ENCODE data around the gene WASHC4. TPM values are rescaled to one million over a fixed set of nuclear protein-coding genes. Genes with fewer than 3 reads are reported as not detected.
"Not testable (repeated sequence)": the region's sequence is repeated elsewhere in the genome, so short reads cannot be mapped to it uniquely, and the experiment has no call there.

WASHC4 gene
- total RNA-seq, 1 donor = 35.5 TPM

GRCh38 chr12:105157606-105158005, 50.1 kb downstream of the WASHC4 start:
- no peak for DNase-seq (ENCODE audit: low read depth in 2 of 3, low spot score in 2 of 3)

- no peak for DNase-seq (ENCODE audit: low read depth in 2 of 3, low spot score in 2 of 3)
Measured at GRCh38 chr12:105158876-105159275, 51.3 kb downstream of the WASHC4 start.

DNA sequence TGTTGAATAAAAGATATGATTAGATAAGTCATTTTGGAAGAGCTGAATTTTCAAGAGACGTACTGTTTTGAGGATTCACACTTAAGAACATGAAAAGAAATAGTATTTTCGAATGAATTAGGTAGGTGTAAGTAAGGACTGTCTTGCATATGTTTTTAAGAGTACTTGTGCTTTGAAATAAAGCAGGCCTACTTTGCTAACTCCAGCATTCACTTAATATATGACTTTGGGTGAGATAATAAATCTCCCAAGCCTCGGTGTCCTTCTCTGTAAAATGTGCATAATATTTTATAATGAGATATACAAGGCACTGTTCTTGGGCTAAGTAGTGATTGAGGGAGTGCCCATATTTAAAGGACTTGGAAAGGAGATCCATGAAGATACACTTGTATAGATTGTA, 54.6 kb downstream of the WASHC4 start:
- no peak for DNase-seq (ENCODE audit: low read depth in 2 of 3, low spot score in 2 of 3)

DNA sequence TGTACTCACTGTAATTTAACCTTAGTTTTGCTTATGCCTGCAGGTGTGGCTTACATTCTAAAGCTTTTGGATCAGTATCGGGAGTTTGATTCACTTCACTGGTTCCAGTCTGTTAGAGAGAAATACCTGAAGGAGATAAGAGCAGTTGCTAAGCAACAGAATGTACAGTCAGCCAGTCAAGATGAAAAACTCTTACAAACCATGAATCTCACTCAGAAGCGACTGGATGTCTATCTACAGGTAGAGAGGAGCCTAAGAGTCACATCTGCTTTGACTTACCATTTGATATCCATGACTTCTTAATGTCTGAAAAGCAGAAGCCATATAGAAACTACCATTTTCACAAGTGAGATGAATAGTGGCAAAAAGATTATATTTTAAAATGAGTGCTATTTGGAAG, 56.5 kb downstream of the WASHC4 start:
- DNase-seq (ENCODE audit: low read depth in 2 of 3, low spot score in 2 of 3) = no peak

DNA sequence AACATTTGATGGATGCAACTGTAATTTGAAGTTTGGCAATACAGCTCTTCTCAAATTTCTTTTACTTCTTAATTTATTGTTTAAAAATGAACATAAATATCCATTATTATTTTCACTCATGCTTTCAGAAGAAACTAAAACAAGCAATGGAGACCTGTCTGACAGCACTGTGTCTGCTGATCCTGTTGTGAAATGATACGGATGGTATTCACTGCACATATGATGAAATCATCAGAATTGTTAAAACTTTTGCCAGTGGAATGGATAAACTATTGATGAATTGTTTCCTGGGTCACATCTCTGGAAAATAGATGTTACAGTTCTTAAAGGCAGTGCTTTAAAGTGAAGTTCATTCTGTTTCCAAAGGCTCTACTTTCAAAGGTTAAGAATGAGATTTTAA, 59.2 kb downstream of the WASHC4 start:
- DNase-seq (ENCODE audit: low read depth in 2 of 3, low spot score in 2 of 3) = no peak

DNA sequence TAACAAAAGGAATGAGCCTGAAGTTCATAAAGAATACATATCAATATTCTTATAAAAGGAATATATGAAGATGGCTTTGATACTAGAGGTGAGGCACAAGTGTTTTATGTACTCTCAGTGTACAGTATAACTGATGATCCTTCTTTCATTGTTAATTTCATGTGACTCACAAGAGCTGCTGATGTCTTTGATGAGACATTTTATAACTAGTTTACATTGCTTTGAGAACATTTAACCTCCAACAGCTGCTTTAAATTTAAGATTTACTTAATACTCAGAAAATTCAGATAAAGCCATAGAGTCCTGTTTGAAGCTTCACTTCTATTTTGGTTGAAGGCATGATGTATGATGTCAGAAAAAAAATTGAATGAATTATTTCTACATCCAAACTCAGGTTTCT, 59.8 kb downstream of the WASHC4 start:
- no peak for DNase-seq (ENCODE audit: low read depth in 2 of 3, low spot score in 2 of 3)

GRCh38 chr12:105168006-105168405, 60.5 kb downstream of the WASHC4 start:
- no peak for DNase-seq (ENCODE audit: low read depth in 2 of 3, low spot score in 2 of 3)

GRCh38 chr12:105170139-105170538, 62.6 kb downstream of the WASHC4 start:
- no peak for DNase-seq (ENCODE audit: low read depth in 2 of 3, low spot score in 2 of 3)

DNA sequence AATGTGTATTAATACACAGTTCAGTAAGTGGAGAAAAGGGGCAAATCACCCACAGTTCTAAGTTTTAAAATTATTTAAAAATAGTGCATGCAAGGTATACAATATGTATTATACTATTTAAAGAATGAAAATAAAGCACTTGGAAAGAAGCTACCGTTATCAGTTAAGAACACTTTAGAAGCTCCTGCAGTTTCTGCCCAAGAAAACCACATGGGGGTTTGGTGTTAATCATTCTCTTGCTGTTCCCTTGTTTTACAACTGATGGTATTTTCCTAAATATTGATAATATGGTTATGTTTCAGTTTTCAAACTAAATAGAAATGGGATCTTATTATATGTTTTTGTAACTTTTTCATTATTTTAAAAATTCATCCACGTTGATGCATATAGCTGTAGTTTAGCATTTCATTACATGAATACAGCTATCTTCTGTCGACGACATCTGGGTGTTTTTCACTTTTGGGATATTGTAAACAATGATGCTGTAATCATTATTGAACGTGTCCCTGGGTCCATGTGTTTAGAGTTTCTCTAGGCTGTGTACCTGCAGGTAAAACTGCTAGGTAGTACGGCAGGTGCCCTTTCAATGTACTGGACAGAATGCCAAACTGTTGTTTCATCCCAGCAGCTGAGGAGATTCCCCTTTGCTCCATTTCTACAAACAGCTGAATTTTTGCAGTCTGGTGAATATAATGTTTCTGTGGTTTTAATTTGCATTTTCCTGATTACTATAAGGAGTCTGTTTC, 64.3 kb downstream of the WASHC4 start:
- DNase-seq (ENCODE audit: low read depth in 2 of 3, low spot score in 2 of 3) = no peak

- no peak for DNase-seq (ENCODE audit: low read depth in 2 of 3, low spot score in 2 of 3)
Measured at GRCh38 chr12:105175397-105175990, 68.0 kb downstream of the WASHC4 start.

- DNase-seq (ENCODE audit: low read depth in 2 of 3, low spot score in 2 of 3) = no peak
Measured at GRCh38 chr12:105177208-105177607, 69.7 kb downstream of the WASHC4 start.

DNA sequence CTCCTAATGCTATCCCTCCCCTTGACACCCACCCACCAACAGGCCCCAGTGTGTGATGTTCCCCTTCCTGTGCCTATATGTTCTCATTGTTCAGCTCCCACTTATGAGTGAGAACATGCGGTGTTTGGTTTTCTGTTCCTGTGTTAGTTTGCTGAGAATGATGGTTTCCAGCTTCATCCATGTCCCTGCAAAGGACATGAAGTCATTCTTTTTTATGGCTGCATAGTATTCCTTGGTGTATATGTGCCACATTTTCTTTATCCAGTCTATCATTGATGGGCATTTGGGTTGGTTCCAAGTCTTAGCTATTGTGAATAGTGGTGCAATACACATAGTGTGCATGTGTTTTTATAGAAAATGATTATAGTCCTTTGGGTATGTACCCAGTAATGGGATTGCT, 71.6 kb downstream of the WASHC4 start:
- not testable (repeated sequence) for DNase-seq (ENCODE audit: low read depth in 2 of 3, low spot score in 2 of 3)

- not testable (repeated sequence) for DNase-seq (ENCODE audit: low read depth in 2 of 3, low spot score in 2 of 3)
Measured at GRCh38 chr12:105183406-105183805, 75.9 kb downstream of the WASHC4 start.

DNA sequence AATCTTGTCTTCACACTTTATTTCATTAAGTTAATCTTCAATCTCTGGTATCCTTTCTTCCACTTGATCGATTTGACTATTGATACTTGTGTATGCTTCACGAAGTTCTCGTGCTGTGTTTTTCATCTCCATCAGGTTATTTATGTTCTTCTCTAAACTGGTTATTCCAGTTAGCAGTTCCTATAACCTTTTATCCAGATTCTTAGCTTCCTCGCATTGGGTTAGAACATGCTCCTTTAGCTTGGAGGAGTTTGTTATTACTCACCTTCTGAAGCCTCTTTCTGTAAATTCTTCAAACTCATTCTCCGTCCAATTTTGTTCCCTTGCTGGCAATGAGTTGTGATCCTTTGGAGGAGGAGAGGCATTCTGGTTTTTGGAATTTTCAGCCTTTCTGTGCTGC, 76.4 kb downstream of the WASHC4 start:
- DNase-seq (ENCODE audit: low read depth in 2 of 3, low spot score in 2 of 3) = not testable (repeated sequence)

DNA sequence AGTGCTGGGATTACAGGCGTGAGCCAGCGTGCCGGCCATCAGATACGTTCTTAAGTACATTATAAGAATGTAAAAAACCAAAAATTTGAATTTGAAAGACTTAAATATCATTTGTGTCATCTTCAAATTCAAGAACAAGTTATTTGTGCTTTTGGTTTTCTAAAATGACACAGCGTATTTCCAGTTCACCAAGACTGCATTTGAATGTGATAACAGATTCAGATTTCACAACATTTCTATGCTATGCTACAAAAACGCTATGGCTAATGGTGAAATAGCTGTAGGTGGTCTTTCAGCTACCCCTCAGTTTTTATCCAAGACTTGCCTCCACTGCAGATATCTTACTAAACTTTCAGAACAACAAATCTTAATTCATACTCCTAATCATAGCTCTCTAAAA, 81.8 kb downstream of the WASHC4 start:
- no peak for DNase-seq (ENCODE audit: low read depth in 2 of 3, low spot score in 2 of 3)

DNA sequence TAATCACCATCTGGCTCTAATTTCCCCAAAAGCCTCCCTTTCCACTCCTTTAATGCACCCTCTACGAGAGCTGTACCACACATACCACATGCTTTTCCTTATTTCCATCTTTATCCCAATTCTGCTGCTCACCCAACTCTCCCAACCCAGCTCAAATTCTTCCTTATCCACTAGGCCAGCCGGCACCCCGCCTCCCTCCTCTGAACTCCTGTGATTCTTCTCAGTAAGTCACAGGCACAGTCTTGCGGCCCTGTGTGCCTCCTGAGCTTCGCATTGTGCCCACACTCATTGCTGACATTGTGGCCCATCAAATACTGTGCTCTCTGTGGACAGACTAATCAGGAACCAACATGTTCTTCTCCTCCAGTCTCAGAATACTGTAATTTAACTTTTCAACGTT, 83.0 kb downstream of the WASHC4 start:
- DNase-seq (ENCODE audit: low read depth in 2 of 3, low spot score in 2 of 3) = no peak

DNA sequence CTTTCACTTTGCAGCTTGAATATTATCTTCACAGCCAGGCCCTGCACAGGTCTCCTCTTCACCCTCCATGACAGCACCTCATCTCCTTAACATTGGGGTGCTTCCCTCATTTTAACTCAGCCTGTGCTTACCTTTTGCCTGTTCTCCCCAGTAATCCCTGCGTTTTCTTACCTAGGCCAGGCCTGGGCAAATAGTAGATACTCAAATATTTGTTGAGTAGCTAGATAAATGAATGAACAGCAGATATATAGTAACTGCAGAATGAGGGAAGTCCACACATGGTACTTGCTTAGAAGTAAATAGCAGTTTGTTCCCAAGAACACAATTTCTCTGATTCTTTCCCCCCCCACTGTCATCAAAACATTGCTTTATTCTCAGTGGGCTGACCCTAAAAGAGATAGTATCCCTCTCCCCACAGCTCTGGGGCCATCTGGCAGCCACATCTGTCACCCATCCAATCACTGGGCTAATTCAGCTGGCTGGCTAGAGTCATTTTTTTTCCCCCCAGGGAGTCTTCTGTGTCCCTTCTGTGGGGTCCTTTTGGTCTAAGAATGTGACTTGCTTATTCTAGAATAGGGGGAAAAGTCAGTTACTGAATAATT, 85.2 kb downstream of the WASHC4 start:
- DNase-seq (ENCODE audit: low read depth in 2 of 3, low spot score in 2 of 3) = no peak

- DNase-seq (ENCODE audit: low read depth in 2 of 3, low spot score in 2 of 3) = no peak
Measured at GRCh38 chr12:105194947-105195346, 87.4 kb downstream of the WASHC4 start.

DNA sequence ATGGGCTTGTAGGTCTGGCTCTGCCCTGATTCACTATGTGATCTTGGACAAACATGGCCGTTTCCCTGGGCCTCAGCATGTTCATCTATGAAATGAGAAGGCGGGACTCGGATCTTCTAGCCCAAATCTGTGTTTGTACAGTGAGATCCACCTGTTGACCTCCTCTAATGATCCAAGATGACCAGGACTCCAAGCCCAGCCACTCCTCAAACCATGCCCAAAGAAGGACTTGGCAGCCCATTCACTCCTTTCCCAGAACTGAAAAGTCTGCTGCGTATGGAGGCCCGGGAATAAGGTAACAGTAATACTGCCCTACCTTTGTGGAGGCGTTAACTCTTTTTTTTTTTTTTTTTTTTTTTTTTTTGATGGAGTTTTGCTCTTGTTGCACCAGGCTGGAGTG, 88.6 kb downstream of the WASHC4 start:
- no peak for DNase-seq (ENCODE audit: low read depth in 2 of 3, low spot score in 2 of 3)

DNA sequence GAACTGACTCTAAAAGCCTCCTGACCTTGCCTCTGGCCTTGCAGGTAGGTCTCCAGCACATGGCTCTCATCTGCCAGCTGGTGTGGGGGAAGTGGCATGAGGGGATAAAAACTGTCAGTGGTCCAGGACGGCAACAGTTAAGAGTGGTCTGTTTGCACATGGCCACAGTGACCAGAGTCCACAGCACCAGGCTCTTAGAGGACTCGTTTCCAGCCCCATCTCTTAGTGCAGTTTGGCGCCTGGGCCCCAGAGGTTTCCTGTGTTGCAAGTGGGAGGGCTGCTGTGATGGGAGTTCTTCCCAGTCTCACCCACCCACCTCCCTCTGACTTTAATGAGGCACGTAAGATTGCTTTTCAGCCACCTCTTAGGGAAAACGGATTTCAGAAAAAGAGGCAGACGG, 91.4 kb downstream of the WASHC4 start:
- DNase-seq (ENCODE audit: low read depth in 2 of 3, low spot score in 2 of 3) = no peak

- DNase-seq (ENCODE audit: low read depth in 2 of 3, low spot score in 2 of 3) = no peak
Measured at GRCh38 chr12:105200385-105200784, 92.9 kb downstream of the WASHC4 start.

- no peak for DNase-seq (ENCODE audit: low read depth in 2 of 3, low spot score in 2 of 3)
Measured at GRCh38 chr12:105201299-105201698, 93.8 kb downstream of the WASHC4 start.

Data from hematopoietic multipotent progenitor cell (in vitro differentiated cells).